HG03354 (cell line): ENCODE results near the gene NECAP2.
"Not testable (repeated sequence)": the region's sequence is repeated elsewhere in the genome, so short reads cannot be mapped to it uniquely, and the experiment has no call there.

ENCODE experiments used
- ATAC-seq: cut with Tn5 transposase; IDR thresholded peaks from one replicate; pipeline ENCODE4 v1.9.1; 2021; ENCODE audit warnings: mild to moderate bottlenecking; ENCODE audit not compliant: unreplicated experiment, poor library complexity, severe bottlenecking

NECAP2 gene

GRCh38 chr1:16454909-16455308 lies 14.4 kb downstream of the NECAP2 start:
- not testable (repeated sequence) for ATAC-seq

GRCh38 chr1:16456151-16456550 lies 15.6 kb downstream of the NECAP2 start:
- not testable (repeated sequence) for ATAC-seq

GRCh38 chr1:16458831-16459230 lies 18.3 kb downstream of the NECAP2 start:
- no peak for ATAC-seq

- no peak for ATAC-seq
Observed at GRCh38 chr1:16459352-16459925, 18.9 kb downstream of the NECAP2 start.

- no peak for ATAC-seq
Observed at GRCh38 chr1:16461681-16462080, 21.2 kb downstream of the NECAP2 start.

GRCh38 chr1:16462773-16463330 lies 22.3 kb downstream of the NECAP2 start:
- ATAC-seq = no peak

- no peak for ATAC-seq
Observed at GRCh38 chr1:16464917-16465625, 24.5 kb downstream of the NECAP2 start.

GRCh38 chr1:16468558-16468957 lies 28.0 kb downstream of the NECAP2 start:
- ATAC-seq = no peak

GRCh38 chr1:16474166-16474800 lies 33.8 kb downstream of the NECAP2 start:
- no peak for ATAC-seq

- not testable (repeated sequence) for ATAC-seq
Observed at GRCh38 chr1:16474891-16475290, 34.4 kb downstream of the NECAP2 start.

- ATAC-seq = not testable (repeated sequence)
Observed at GRCh38 chr1:16475771-16476770, 35.5 kb downstream of the NECAP2 start.

GRCh38 chr1:16478091-16478490 lies 37.6 kb downstream of the NECAP2 start:
- no peak for ATAC-seq

GRCh38 chr1:16483146-16483545 lies 42.6 kb downstream of the NECAP2 start:
- ATAC-seq = not testable (repeated sequence)

GRCh38 chr1:16483639-16484500 lies 43.3 kb downstream of the NECAP2 start:
- not testable (repeated sequence) for ATAC-seq

GRCh38 chr1:16484501-16484835 lies 43.9 kb downstream of the NECAP2 start:
- ATAC-seq = no peak

- ATAC-seq = no peak
Observed at GRCh38 chr1:16484931-16485330, 44.4 kb downstream of the NECAP2 start.

- ATAC-seq = not testable (repeated sequence)
Observed at GRCh38 chr1:16486316-16486715, 45.8 kb downstream of the NECAP2 start.

GRCh38 chr1:16487011-16487410 lies 46.5 kb downstream of the NECAP2 start:
- ATAC-seq = not testable (repeated sequence)
